Activated CD8-positive, alpha-beta memory T cell treated with anti-CD3 and anti-CD28 coated beads for 24 hours (primary cell): ENCODE results near the gene PSMB10.

Source experiments
- DNase-seq: peaks from one replicate; pipeline ENCODE4 v3.0.0-alpha.2; 2020

PSMB10 gene

DNA sequence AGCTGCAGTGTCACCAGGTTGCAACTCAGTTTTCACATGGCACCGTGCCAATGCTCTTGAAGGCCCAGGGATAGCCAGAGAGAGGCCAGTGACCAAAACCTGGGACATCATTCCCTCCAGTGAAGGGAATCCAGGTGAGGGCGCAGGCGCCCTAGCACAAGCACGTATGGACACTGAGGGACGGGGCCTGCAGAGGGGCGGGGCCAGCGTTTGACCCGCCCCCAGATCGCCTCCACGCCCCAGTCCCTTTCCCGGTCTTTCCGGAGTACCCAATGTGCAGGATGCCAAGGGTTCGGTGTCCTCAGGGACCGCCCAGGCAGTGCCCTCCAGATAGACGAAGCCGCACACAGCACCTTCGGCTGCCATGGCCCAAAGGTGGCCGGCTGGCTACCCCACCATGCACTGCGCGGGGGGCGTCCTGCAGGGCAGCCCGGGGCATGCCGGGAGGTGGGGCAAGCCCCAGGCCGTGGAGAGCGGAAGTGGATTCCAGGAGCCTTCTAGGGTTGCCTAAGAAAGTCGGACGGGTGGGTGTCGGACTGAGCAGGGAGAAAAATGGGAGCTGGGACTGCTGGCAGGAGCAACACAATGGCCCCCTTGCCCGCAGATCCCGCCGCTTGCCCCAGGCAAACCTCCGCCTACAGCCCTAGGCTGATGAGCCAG is 27.1 kb upstream of the PSMB10 start:
- no peak for DNase-seq

DNA sequence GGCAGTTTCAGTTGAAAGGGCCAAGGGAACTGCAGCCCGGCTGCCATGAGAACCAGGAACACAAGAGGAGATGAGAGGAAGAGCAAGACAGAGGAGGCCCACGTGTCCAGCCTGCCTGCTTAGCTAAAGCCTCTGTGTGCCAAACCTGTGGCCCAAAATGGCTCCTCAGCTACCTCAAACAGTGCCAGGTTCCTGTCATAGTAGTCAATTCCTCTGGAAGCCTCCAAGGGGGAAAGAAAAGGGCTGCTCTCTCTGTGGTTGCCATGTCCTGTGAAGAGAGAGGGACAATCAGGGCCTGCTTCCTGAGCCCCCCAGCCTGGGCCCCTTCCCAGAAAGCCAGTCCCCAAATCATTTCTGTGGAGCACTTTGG is 26.6 kb upstream of the PSMB10 start:
- DNase-seq, result no peak

DNA sequence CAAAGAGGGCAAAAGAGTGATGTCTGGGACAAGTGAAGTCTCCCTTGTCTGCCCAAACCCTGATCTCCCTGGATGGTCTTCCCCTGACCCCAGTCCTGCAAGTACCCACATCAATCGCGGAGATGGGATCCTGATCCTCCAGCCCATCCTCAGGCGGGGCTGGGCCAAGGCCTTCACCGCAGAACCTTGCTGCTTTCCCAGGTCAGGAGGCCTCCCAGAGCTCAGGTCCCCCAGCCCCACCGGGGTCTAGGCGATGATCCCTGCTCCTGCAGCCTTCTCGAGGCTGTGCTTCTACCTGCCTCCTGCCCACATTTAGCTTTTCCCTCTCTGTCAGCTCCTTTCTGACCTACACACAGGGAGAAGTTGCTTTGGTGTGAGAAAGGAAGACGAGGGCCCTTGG is 25.5 kb upstream of the PSMB10 start:
- DNase-seq, result no peak

DNA sequence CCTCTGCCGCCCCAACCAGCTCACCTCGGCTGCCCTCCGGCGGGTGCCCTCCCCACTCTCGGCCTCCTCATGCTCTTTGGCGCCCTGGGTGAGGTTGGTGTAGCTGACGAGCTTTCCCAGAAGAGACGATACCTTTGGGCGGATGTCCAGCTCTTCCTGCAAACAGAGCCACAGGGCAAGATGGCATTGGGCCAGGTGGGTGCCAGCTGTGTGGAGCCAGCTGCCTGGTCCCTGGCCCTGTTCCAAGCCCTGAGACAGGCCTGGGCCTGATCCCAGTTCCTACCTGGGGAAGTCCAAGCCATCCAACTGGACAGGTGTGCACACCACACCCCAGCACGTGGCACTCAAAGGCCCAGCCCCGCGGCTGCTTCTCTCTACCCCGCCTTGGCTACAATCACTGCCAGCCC is 24.9 kb upstream of the PSMB10 start:
- no peak for DNase-seq

DNA sequence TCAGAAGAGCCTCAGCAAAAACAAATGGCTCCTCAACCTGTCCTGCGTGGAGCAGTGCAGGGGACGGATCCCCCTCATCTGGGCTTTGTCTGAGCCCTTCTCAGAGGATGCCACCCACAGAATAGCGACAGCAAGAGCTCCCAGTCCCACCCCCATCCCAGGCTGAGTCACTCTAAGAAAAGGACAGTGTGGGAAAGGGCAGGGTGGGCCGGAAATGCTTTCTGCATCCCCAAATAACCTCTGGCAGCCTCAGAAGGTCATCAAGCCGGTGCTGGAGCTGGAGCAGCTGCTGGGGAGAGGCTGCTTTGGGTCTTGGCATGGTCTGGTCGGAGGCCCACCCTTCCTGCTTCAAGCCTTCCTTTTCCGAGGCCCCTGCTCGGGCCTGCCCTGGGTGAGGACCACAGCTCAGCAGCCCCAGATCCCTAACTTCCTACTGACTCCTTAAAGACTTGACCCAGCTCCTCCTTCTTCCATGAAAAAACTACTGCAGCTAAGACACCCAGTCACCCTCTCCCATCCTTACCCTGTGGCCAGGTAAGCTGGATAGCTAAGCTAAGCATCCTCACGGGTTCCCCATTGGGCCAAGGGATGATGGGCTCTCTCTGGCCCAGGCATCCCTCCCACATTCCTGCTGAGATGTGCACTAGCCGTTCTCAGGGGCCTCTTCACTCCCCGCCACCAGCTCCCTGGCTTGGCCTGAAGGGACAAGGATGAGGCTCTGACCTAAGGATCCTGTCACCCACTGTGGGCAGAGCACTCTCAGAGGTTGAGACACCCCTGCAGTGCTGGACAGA is 23.1 kb upstream of the PSMB10 start:
- DNase-seq, result no peak

DNA sequence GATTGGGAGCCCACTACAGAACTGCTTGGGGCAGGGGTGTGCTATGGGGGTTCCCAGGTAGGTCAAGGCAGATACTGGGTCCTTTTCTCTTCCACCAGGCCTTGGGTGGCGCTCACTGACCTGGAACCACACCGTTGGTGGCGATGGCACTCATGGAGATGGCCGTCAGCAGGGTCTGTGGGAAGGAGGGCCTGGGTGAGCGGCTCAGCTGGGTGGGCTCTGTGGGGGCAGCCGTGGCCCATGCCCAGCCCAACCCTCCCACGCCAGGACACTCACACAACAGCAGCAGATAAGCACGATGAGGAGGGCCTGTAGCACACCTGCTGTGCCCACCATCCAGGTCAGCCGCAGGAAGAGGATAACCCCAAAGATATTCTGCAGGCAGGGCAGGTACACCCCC is 21.0 kb upstream of the PSMB10 start:
- DNase-seq, result no peak

DNA sequence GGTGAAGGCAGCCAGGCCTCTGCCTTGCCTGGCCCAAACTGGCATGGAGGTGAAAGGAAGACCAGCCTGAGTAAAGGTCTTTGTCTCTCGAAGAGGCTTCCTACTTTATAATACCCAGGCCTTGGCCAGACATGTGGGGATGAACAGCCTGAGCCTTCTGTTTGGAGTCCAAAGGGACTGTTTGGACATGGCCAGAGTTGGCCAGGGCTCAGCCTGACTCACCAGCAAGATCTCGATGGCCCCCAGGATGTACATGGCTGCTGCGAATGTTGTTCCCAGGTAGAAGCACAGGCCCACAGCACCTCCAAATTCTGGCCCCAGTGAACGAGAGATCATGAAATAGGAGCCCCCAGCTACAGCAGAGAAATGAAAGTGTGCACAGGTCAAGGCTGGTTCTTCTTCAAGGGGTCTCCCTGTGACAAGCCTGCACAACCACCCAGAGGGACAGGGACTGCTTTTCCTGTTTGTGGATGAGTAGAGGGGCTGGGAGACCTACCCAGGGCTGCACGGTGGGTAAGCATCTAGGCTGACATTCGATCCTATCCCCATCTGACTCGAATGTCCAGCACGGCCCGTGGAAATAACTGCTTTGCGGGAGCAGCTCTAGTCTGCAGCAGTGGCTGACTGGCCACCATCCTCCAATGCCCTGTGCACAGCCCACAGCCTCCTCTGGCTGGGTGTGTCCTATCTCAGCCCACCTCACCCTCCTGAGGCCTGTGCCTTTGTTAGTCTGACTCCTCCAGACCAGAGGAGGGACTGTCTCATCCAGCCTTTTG is 18.0 kb upstream of the PSMB10 start:
- no peak for DNase-seq

DNA sequence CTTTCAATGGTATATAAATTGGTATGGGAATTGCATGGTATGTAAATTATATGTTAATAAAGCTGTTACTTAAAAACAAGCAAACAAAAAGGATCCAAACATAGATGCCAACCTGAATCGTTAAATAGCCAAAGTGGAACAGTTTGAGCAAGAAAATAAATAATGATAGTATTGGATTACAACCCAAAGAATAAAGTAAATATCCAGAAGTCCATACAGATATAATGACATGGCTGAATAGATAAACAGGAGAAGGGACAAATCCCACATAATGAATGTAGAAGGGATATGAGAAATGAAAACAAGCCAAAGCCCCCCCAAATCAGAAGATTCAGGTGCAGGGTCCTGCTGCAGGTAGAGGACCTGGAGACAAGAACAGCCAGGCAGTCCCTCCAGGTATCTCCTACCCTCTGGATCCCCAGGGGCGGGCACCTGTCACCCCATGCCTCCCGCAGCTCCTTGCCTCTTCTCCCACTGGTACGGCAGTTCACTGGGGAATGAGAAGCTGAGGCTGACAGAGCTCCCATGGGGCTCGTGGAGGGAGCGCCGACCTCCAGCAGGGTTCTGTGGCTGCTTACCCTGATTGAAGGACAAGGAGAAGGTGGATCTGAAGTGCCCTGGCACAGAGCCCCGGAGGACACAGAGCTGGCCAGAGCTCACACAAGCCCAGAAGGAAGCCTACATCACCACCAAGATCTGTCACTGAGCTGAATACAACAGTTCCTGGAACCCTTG is 17.2 kb upstream of the PSMB10 start:
- DNase-seq, result no peak

DNA sequence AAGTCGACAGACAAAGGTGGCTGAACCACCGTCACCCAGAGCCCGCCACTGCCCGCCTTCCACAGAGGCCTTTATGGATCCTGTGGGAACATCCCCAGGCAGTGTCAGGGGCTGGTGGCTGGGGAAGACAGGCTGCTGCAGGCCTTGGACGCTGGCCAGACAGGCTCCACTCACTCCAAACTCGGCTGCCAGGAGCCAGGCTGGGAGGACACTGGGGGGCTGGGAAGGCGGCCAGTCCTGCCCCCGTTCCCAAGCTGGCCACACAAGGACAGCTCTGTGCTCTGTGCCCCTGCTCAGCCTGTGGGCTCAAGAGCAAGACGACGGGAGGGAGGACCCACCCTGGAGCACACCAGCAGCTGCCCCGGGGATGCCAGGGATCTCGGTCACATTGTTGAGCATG is 14.8 kb upstream of the PSMB10 start:
- no peak for DNase-seq

DNA sequence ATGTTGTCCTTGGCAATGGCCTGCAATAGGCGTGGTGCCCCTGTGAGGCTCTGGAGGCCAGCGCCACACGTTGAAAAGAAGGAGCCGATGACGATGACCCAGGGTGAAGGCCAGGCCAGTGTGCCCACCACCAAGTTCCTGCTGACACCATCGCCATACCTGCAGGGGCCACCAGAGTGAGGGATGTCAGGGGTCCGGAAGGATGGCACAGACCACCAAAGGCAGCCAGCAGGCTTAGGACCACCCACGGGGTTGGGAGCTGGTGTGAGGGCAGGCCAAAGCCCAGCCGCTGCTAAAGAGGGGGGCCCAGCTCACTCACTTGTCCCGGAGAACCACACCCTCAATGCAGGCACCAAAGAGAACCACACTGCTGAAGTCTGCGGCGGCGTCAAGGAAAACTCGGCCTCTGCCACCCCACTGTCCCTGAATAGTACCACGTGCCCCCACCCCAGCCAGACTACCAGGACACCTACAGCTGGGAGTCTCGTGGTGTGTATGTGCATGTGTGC is 13.7 kb upstream of the PSMB10 start:
- no peak for DNase-seq

DNA sequence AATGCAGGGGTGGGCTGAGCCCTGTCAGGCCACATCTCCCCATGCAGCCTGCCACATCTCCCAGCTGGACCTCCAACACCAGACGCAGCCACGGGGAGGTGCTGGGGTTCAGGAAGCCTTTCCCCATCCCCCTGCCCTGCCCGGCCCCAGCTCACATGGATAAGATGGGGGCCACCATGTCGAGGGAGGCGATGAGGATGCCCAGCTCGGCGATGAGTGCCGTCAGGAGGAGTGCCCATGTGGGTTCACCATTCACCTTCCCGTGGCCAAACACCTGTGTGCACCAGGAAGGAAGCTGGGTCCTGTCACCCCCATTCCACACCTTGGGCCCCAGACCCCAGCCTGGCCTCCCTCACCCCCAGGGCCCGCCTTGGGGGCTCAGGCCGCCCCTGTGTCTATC is 13.0 kb upstream of the PSMB10 start:
- DNase-seq, result no peak

DNA sequence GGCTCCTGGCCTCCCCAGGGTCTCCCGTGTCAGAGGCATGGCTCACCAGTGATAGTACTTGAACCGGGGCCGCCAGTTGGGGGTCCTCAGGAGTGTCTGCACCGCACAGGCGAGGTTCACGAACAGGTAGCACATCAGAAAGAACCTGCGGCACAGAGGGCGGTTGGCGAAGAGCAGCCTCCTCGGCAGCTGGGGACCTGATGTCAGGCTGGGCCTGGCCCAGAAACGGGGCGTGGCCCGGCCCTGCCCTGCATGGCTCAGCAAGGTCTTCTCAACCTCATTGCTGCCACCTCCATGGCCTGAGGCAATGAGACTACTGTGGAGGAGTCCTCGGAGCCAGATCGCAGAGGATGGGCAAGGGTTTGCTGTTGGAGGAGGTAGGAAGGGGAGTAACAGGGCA is 11.4 kb upstream of the PSMB10 start:
- DNase-seq, result no peak

DNA sequence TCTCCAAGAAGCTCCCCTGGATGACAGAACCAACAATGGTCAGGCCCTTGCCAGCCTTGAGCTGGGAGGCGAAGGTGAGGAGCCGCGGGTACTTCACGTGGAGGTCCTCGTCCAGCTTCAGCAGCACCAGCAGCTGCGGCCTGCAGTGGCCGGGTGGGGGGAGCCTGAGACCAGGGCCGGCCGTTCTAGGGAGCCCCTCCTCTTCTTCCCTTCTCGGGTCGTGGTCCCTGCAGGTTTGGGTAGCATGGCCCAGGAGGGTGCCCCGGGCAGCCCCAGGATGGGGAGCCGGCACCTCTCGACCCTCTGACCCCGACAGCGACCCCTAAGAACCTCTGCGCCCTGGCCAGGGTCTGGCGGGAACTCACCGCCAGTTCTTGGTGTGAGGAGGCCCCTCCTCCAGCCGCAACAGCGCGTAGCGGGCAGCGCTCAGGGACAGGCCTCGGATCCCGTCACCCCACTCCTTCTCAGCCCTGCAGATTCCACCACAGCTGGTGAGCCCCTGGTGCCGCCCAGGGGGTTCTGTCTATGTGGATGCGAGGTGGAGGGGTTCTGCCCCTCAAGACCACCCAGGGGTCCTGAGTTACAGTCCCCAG is 10.4 kb upstream of the PSMB10 start:
- DNase-seq, result no peak

DNA sequence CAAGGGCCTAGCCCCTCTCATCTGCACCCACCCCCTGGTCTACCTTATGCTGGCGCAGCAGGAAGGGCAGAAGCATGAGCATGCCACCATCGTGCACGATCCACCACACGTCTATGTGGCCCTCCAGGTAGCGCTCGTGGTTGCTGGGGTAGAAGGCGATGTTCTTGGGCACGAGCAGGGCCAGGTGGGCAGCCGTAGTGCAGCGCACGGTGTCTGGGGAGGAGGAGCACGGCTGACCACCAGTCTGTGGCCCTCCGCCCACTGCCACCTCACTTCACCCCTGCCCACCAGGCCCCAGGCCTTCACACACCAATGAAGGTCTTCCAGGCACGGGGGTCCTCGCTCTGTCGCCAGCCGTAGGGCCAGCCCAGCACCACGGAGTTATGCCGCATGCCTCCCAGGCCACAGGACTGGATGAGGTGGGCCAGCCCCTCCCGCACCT is 9.5 kb upstream of the PSMB10 start:
- no peak for DNase-seq

DNA sequence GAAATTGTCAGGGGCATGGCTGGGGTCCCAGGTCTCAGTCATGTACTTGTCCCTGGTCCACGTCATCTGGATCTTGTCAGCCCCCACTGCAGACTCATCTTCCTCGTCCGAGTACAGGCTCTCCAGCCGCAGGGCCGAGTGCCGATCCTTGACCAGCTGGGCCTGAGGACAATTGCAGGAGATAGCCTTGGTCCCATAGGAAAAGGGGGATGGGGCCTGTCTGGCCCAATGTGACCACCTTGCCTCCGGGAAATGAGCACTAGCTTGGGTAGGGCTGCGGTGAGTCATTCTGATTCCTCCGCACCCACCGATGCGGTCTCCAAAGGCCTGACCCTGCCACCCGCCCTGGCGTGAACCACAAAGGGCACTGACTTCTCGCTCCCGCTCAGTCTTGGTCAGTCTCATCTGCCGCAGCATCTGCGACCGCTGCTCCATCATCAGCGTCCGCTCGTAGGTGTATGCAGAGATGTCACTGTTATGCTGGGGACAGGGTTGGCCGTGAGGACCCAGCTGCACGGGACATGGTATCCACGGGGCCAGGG is 8.8 kb upstream of the PSMB10 start:
- DNase-seq, result no peak

DNA sequence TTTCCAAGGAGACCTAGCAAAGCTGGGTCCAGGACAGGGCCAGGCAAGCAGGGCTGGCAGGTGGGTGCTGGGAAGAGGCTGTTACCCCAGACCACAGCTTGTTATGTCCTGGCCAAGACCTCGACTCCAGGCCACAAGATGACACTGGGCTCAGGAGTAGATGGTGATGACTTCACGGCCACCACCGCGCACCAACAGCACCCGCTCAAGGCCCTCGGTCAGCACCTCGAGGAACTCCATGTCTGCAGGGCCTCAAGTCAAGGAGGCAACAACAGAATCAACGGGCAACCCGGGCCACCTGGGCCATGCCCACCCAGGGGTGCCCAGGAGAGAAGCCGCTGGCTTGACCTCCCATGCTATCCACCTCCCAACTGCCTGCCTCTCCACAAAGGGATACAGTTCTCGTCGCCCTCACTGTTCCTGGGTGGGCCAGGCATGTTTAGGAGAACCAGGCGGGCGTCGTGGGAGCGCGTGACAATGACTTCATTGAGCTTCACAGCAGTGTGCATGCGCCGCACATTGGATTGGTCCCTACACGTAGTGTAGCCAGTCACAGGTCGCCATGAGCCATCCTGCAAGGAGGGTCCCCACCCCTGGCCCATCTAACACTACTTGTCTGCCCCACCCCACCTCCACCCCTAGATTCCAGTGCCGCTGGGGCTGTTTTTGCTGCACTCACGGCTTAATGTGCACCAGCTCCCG is 8.2 kb upstream of the PSMB10 start:
- no peak for DNase-seq

DNA sequence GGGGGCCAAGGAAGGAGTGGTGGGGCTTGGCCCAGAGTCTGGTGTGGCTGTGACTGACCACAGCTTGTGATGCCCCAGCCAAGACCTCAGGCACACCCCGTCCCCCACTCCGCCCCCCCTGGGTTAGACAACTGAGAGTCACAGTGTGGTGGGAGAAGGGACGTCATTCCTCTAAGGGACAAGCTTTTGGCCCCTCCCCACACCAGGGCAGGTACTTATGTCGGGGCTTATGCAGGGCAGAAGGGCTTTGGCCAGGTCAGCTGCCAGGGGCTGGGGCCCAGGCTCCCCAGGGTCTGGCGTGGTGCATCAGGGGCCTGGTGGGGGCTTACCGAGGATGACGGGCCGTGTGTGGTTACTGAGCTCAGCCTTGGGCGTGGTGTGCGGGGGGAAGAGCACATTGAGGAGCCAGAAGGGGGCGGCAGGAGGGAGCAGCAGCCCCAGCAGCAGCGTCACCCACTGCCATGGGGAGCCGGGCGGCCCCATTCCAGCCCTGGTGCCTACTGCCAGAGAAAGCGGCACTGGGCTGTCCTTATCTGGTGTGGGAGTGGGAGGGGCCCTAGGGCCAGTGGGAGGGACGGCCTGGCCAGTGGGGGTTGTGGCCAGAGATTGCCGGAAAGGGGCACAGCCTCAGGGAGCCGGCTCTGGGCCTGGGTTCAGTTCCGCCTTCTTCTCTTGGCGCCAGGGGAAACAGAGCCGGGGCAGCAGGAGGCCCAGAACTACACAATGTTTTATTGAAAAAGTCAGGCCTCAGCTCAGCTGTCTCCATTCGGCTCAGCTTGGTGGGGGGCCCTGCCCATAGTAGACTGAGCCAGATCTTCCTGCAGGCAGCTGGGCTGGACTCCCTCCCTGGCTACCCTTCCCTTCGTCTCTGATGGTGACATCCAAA is 7.2 kb upstream of the PSMB10 start, which contains the start of gene LCAT:
Gene LCAT (minus strand): TSS at position 502 of the 886 bp plus-strand sequence. CDS start 19 bp downstream, at position 483.
- DNase-seq, result no peak

DNA sequence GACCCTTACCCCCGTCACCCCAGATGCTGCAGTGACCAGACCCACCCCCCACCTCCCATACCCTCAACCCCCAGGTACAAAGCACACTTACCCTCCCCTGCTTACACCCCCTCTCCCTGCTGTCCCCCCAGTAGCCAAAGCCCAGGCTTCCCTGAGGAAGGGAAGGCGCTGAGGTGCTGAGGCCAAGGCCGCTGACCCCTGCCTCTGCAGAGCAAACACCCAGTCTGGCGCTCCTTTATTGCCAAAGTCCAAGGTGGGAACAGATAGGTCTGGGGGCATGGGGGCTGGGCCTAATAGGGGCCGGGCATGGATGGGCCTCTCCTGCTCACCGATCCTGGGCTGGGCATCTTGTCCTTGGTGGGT is 6.6 kb upstream of the PSMB10 start:
- DNase-seq, result no peak

DNA sequence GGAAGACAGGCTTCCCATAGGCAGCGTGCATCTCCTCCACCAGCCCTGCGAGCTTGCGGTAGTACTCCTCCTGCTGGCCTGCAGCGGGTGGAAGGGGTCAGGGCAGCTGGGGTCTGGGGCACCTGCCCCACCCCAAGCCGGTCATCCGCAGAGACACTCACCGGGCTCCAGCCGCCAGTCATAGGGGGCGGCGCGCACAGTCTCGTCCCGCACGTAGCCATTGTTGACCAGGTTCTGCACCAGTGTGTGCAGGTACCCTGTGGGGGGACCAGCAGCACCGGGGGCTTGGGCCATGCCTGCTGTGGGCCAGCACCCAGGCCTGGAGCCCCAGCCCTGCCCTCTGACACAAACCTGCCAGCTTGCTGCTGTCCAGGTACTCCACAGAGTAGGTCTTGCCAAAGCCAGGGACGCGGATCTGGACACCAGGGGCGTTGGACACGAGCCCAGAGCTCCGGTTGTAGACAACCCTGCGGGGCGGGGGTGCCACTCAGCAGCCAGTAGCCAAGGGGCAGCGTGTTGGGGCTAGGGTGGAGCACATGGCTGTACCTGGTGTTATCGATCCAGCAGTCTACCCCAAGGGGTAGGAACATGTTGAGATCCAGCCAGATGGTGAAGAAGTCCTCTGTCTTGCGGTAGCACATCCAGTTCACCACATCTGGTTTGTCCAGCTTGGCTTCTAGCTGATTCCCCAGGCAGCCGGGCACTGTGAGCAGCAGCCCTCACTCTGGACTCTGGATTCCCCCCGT is 6.0 kb upstream of the PSMB10 start:
- DNase-seq, result no peak

DNA sequence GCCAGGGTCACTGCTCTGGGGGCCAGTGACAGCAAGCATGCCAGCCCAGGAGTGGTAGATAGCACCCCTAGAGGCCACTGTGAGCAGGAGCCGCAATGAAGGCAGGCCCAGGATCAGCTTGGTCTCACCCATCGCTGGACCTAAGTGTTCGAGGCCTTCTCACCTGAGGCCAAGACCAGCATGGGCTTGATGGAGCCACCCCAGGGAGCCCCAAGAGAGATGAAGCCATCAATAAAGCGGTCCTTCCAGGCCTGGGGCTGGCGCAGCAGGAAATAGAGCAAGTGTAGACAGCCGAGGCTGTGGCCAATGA is 5.5 kb upstream of the PSMB10 start:
- no peak for DNase-seq
